ENCODE results near the gene ZBTB24. TPM values are rescaled to one million over a fixed set of nuclear protein-coding genes. Genes with fewer than 3 reads are reported as not detected.

Gene ZBTB24
- total and polyA plus RNA-seq, 2 of the 13 experiments (the other 11 are each of a cell fraction or from before 2014, with no cell fraction given) = 1.5 to 6.2 TPM

- no peak for TF ChIP-seq ARID4A (CRISPR knock-in tag; IDR thresholded peaks at IDR 0.05; ENCODE audit: borderline replicate concordance)
- no peak for TF ChIP-seq ZNF496 (CRISPR knock-in tag; IDR thresholded peaks at IDR 0.05; ENCODE audit: insufficient replicate concordance)
- no peak for TF ChIP-seq ISL2 (CRISPR knock-in tag; IDR thresholded peaks at IDR 0.05)
- no peak for TF ChIP-seq ZNF251 (CRISPR knock-in tag; IDR thresholded peaks at IDR 0.05)
- no peak for TF ChIP-seq ZNF503 (CRISPR knock-in tag; IDR thresholded peaks at IDR 0.05)
- TF ChIP-seq SNAI1 (CRISPR knock-in tag; IDR thresholded peaks at IDR 0.05; ENCODE audit: borderline replicate concordance) = no peak
- no peak for TF ChIP-seq MED1 (CRISPR knock-in tag; IDR thresholded peaks at IDR 0.05)
- no peak for TF ChIP-seq SNAPC2 (CRISPR knock-in tag; IDR thresholded peaks at IDR 0.05)
- no peak for TF ChIP-seq ZNF839 (CRISPR knock-in tag; IDR thresholded peaks at IDR 0.05; ENCODE audit: borderline replicate concordance)
- no peak for TF ChIP-seq ZNF441 (CRISPR knock-in tag; IDR thresholded peaks at IDR 0.05; ENCODE audit: borderline replicate concordance)
These were observed 15.9 kb upstream of the ZBTB24 start (continued) for GRCh38 chr6:109498936-109499335.
